ENCODE data around the gene PLEKHA6. TPM values are rescaled to one million over a fixed set of nuclear protein-coding genes. Genes with fewer than 3 reads are reported as not detected.

PLEKHA6 gene
- total and polyA plus RNA-seq, 8 donors: 5.1 to 24.4 (median 16.1) TPM

DNA sequence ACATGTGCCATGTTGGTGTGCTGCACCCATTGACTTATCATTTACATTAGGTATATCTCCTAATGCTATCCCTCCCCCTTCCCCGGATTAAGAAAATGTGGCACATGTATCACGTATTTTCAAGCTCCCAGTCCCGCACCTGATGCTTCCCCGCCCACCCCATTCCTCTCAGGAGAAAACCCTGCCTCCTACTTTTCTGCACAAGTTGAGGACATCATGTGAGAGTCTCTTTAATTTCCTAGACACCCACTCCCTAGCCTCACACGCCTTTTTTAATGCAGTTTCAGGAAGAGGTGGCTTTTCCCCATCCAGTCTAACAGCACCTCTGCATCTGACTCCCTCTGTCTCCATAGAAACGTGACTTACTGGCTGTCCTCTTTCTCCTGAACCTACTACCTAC, 87.8 kb downstream of the PLEKHA6 start:
- Histone ChIP-seq H3K4me3 (no peak overlapping the region), H3K27me3 (no peaks in the 10 kb centered on the region), H3K9me3 (no peaks in the 10 kb centered on the region), H3K36me3 (no peaks in the 10 kb centered on the region), H3K27ac (no peak overlapping the region), H3K4me1 (peaks cover 0 to 4% of the 10 kb centered on the region in 2 donors)
- TF ChIP-seq, protein P1, sequence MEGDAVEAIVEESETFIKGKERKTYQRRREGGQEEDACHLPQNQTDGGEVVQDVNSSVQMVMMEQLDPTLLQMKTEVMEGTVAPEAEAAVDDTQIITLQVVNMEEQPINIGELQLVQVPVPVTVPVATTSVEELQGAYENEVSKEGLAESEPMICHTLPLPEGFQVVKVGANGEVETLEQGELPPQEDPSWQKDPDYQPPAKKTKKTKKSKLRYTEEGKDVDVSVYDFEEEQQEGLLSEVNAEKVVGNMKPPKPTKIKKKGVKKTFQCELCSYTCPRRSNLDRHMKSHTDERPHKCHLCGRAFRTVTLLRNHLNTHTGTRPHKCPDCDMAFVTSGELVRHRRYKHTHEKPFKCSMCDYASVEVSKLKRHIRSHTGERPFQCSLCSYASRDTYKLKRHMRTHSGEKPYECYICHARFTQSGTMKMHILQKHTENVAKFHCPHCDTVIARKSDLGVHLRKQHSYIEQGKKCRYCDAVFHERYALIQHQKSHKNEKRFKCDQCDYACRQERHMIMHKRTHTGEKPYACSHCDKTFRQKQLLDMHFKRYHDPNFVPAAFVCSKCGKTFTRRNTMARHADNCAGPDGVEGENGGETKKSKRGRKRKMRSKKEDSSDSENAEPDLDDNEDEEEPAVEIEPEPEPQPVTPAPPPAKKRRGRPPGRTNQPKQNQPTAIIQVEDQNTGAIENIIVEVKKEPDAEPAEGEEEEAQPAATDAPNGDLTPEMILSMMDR (IDR thresholded peaks at IDR 0.05): no peak
- DNase-seq: no peak
- no peak for ATAC-seq
- intact Hi-C loops (cut with DNase I): no loop called here

DNA sequence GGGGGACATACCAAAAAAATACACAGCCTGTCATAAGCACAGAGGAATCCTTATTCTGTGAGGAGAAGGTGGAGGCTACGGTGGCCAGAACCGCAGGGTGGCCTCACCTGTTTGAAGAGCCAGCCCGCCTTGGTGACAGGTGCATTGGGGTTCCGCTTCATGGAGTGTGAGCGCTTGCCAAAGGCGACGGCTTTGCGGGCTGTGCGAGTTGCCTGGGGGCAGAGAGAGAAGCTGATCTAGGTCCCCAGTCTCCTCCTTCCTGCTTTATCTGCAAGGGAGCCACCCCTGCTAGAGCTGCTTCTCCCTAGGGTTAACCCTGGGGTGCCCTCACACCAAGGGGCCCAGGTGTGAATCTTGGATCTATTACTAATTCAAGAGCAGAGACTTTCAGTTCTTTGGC, 91.6 kb downstream of the PLEKHA6 start:
- intact Hi-C loops (cut with DNase I): no loop called here
- no peak for ATAC-seq
- DNase-seq: no peak
- TF ChIP-seq, protein P1 (IDR thresholded peaks at IDR 0.05): no peak
- H3K9me3 ChIP-seq: no peaks in the 10 kb centered on the region
- peaks cover 0 to 5% of the 10 kb centered on the region in 2 donors for H3K4me1 ChIP-seq
- no peak overlapping the region for H3K27ac ChIP-seq
- no peaks in the 10 kb centered on the region for H3K27me3 ChIP-seq
- H3K36me3 ChIP-seq: no peaks in the 10 kb centered on the region
- H3K4me3 ChIP-seq: no peak overlapping the region

DNA sequence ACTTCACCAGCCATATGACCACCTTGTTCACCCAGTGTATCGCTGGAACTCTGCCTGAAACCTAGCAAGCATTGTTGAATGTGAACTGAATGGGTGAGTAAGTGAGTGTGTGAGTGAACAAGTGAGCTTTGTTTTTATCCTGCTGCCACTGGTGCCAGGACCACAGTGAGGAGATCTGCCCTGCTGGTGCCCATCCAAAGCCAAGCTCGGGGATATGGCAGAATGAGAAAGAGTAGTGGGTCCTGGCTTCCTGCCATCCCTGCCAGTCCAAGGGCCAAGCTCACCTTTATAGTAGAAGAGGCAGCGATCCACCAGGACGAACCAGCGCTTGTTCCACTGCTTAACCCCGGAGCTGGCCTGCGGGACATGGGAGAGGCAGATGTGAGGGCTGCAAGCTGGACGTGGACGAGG, 92.5 kb downstream of the PLEKHA6 start:
- no peak overlapping the region for H3K4me3 ChIP-seq

DNA sequence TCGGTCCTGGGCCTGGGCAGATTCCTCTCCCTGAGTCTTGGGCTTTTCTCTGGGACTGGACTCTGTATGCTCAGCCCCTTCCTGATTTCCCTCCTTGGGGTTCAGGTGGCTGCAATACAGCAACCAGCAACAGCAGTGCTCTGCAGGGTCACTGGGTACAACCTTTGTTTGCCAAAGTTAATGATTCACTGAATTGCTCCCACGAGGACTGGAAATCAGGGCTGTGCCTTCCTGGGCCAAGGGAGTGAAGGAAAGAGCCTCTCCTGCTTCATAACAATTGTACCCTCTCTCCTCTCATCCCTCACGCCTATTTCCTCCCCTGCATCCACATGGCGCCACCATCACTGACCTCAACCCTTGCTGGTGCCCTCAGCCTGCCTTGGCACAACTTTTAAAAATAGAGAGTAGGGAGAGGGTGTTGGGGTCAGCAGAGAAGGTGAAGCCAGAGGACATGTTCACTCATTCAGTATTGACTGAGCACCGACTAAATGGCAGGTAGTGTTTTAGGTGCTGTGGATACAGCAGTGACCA, 93.2 kb downstream of the PLEKHA6 start:
- ATAC-seq (peak; percentile 95), DNase-seq (no peak)
- Histone ChIP-seq H3K4me1 (peaks cover 0 to 5% of the 10 kb centered on the region in 2 donors), H3K9me3 (no peaks in the 10 kb centered on the region), H3K27ac (no peak overlapping the region), H3K36me3 (no peaks in the 10 kb centered on the region), H3K4me3 (no peak overlapping the region), H3K27me3 (no peaks in the 10 kb centered on the region)
- TF ChIP-seq, protein P1 (IDR thresholded peaks at IDR 0.05): no peak
- intact Hi-C loops (cut with DNase I): no loop called here

More for the DNA sequence above, 92.5 kb downstream of the PLEKHA6 start:
- ATAC-seq: no peak
- intact Hi-C loops (cut with DNase I): no loop called here
- H3K36me3 ChIP-seq: no peaks in the 10 kb centered on the region
- H3K9me3 ChIP-seq: no peaks in the 10 kb centered on the region
- peaks cover 0 to 5% of the 10 kb centered on the region in 2 donors for H3K4me1 ChIP-seq
- TF ChIP-seq, protein P1 (IDR thresholded peaks at IDR 0.05): no peak
- no peak for DNase-seq
- no peaks in the 10 kb centered on the region for H3K27me3 ChIP-seq
- no peak overlapping the region for H3K27ac ChIP-seq

DNA sequence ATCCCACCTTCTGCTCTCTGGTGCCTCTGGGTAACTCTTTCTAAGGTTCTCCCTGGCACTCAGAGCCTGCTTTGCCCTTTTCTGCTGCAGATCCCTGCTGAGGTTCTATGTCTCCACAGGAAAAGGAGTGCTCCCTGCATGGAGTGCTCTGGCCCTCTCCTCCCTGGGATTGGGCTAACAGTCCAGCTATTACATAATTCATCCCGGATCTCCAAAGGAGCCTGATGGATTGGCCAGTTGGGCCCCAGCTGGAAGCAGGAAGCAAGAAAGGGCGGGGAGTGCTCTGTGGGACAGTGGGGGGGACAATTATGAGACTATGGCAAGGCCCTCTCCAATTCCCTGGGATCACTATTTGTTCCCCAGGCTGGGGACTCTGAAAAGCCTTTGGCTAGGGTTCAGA, 94.1 kb downstream of the PLEKHA6 start:
- TF ChIP-seq, protein P1 (IDR thresholded peaks at IDR 0.05): no peak

More for the DNA sequence above, 94.1 kb downstream of the PLEKHA6 start:
- intact Hi-C loops (cut with DNase I): no loop called here
- H3K27ac ChIP-seq: no peak overlapping the region
- DNase-seq (no peak), ATAC-seq (peak; percentile 21)
- H3K4me3 ChIP-seq: no peak overlapping the region
- H3K4me1 ChIP-seq: peaks cover 0 to 5% of the 10 kb centered on the region in 2 donors
- H3K36me3 ChIP-seq: no peaks in the 10 kb centered on the region
- no peaks in the 10 kb centered on the region for H3K9me3 ChIP-seq
- H3K27me3 ChIP-seq: no peaks in the 10 kb centered on the region
